Measurements from ENCODE around the gene ABHD17C. TPM values are rescaled to one million over a fixed set of nuclear protein-coding genes. Genes with fewer than 3 reads are reported as not detected.

The ABHD17C gene
- total and polyA plus RNA-seq, 2 experiments from 2014 or later: 2.1 to 8.3 TPM

DNA sequence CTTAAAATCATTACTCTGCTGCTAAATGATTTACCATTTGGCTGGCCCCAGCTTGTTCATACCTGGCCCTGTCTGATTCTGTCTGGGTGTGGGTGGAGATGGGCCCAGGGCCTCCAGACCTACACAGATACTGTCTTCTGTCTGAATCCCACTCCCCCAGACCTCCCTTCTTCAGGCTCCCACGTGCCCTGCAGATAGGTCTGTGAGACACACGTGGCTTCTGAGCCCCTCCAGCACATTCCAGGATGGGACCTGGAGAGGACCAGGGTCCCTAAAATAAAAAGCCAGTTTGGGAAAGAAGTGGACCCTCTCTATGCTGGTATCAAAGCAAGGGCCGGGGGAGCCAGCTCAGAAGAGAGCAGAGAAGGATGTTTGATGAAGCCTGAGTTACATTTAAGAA lies 69.4 kb downstream of the ABHD17C start:
- H3K27ac ChIP-seq: no peak overlapping the region
- H3K9me2 ChIP-seq (ENCODE audit: insufficient read depth): no peaks in the 10 kb centered on the region
- H2AFZ ChIP-seq: no peak overlapping the region
- DNase-seq: no peak
- 72 to 90% methylated on average over 3 of the region's 3 CpGs for WGBS, 2 experiments (ENCODE audit: low coverage in 1 of 2, low lambda C conversion rate in 2 of 2, missing lambda C conversion rate in 2 of 2)
- H3K4me2 ChIP-seq (ENCODE audit: unreplicated experiment): no peak overlapping the region
- no peaks in the 10 kb centered on the region for H3F3A ChIP-seq (ENCODE audit: insufficient read depth)
- no peaks in the 10 kb centered on the region for H3K4me1 ChIP-seq (ENCODE audit: insufficient read depth)
- H3K4me3 ChIP-seq: no peak overlapping the region
- in situ Hi-C loops (cut with MboI): no loop called here
- TF ChIP-seq EZH2 (IDR thresholded peaks at IDR 0.05; ENCODE audit: insufficient read depth, poor library complexity, severe bottlenecking): no peak
- TF ChIP-seq EZH2phosphoT487 (IDR thresholded peaks at IDR 0.05; ENCODE audit: insufficient read depth, low read depth): no peak
- no peaks in the 10 kb centered on the region for H3K9me3 ChIP-seq (ENCODE audit: low read depth)
- no peaks in the 10 kb centered on the region for H4K20me1 ChIP-seq (ENCODE audit: insufficient read depth)
- H3K27me3 ChIP-seq (replicated peaks; ENCODE audit: insufficient read depth): no peaks in the 10 kb centered on the region
- no peaks in the 10 kb centered on the region for H3K79me2 ChIP-seq (ENCODE audit: insufficient read depth)
- H3K36me3 ChIP-seq (ENCODE audit: low read depth): no peaks in the 10 kb centered on the region
- no peak overlapping the region for H3K9ac ChIP-seq

DNA sequence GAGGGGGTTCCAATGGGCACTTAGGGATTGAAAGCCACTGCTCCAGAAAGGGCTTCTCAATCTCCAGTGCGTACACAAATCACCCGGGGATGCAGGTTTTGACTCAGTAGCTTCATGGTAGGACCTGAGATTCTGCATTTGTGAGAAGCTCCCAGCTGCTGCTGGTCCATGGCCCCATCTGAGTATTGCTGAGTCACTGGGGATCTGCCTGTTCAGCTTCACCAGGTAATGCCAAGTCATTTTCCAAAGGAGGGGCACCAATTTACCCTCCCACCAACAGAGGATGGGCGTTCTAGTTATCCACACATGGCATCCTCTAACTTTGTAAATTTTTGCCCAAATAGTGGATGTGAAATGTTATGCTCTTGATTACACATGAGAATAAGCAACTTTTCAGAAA lies 71.2 kb downstream of the ABHD17C start:
- no peak overlapping the region for H3K9ac ChIP-seq
- H3K36me3 ChIP-seq (ENCODE audit: low read depth): no peaks in the 10 kb centered on the region
- H3K27me3 ChIP-seq (replicated peaks; ENCODE audit: insufficient read depth): no peaks in the 10 kb centered on the region
- H3K4me1 ChIP-seq (ENCODE audit: insufficient read depth): no peaks in the 10 kb centered on the region
- in situ Hi-C loops (cut with MboI): no loop called here
- no peak overlapping the region for H3K27ac ChIP-seq
- 55 to 68% methylated on average over 3 of the region's 3 CpGs for WGBS, 2 experiments (ENCODE audit: low coverage in 1 of 2, low lambda C conversion rate in 2 of 2, missing lambda C conversion rate in 2 of 2)
- no peaks in the 10 kb centered on the region for H4K20me1 ChIP-seq (ENCODE audit: insufficient read depth)
- no peaks in the 10 kb centered on the region for H3F3A ChIP-seq (ENCODE audit: insufficient read depth)
- no peak overlapping the region for H3K4me2 ChIP-seq (ENCODE audit: unreplicated experiment)
- TF ChIP-seq EZH2phosphoT487 (IDR thresholded peaks at IDR 0.05; ENCODE audit: insufficient read depth, low read depth): no peak
- no peak for TF ChIP-seq EZH2 (IDR thresholded peaks at IDR 0.05; ENCODE audit: insufficient read depth, poor library complexity, severe bottlenecking)
- no peak for DNase-seq
- H3K9me3 ChIP-seq (ENCODE audit: low read depth): no peaks in the 10 kb centered on the region
- no peak overlapping the region for H3K4me3 ChIP-seq
- H2AFZ ChIP-seq: no peak overlapping the region
- H3K79me2 ChIP-seq (ENCODE audit: insufficient read depth): no peaks in the 10 kb centered on the region
- H3K9me2 ChIP-seq (ENCODE audit: insufficient read depth): no peaks in the 10 kb centered on the region

DNA sequence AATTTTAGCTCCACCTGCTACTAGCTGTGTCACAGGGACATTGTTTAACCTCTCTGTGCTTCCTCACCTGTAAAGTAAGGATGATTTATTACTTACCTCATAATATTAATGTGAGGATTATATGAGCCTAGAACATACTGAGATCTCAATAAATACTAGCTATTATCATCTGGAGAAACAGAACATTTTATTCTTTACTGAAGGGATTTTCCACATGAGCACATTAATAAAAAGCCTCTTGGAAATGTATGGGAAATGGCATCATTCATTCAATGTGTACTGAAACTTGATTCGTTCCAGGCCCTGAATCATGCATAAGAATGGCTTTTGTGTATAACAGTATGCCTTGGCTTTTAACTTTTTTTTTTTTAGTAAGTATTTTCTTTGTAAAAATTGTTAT lies 73.0 kb downstream of the ABHD17C start:
- in situ Hi-C loops (cut with MboI): no loop called here
- Histone ChIP-seq H3K27ac (no peak overlapping the region), H2AFZ (no peak overlapping the region), H3K9me3 (ENCODE audit: low read depth) (no peaks in the 10 kb centered on the region), H3K79me2 (ENCODE audit: insufficient read depth) (no peaks in the 10 kb centered on the region), H3K27me3 (replicated peaks; ENCODE audit: insufficient read depth) (no peaks in the 10 kb centered on the region), H3K9ac (no peak overlapping the region), H3K9me2 (ENCODE audit: insufficient read depth) (no peaks in the 10 kb centered on the region), H3K4me3 (no peak overlapping the region), H3F3A (ENCODE audit: insufficient read depth) (peaks cover 9% of the 10 kb centered on the region; the same call in 1 of the 2 replicates), H3K4me1 (ENCODE audit: insufficient read depth) (no peaks in the 10 kb centered on the region), H4K20me1 (ENCODE audit: insufficient read depth) (no peaks in the 10 kb centered on the region), H3K36me3 (ENCODE audit: low read depth) (no peaks in the 10 kb centered on the region), H3K4me2 (ENCODE audit: unreplicated experiment) (no peak overlapping the region)
- 54 to 62% methylated on average over 1 of the region's 1 CpG for WGBS, 2 experiments (ENCODE audit: low coverage in 1 of 2, low lambda C conversion rate in 2 of 2, missing lambda C conversion rate in 2 of 2)
- DNase-seq: no peak
- TF ChIP-seq EZH2 (IDR thresholded peaks at IDR 0.05; ENCODE audit: insufficient read depth, poor library complexity, severe bottlenecking) (no peak), EZH2phosphoT487 (IDR thresholded peaks at IDR 0.05; ENCODE audit: insufficient read depth, low read depth) (no peak)

GRCh38 chr15:80769153-80769828 lies 74.2 kb downstream of the ABHD17C start:
- Histone ChIP-seq H3K9ac (no peak overlapping the region), H3K4me1 (ENCODE audit: insufficient read depth) (peaks cover 5% of the 10 kb centered on the region; the same call in 1 of the 2 replicates), H4K20me1 (ENCODE audit: insufficient read depth) (no peaks in the 10 kb centered on the region), H3K79me2 (ENCODE audit: insufficient read depth) (no peaks in the 10 kb centered on the region), H3K4me2 (ENCODE audit: unreplicated experiment) (no peak overlapping the region), H3K27ac (no peak overlapping the region), H3K9me3 (ENCODE audit: low read depth) (no peaks in the 10 kb centered on the region), H3K27me3 (replicated peaks; ENCODE audit: insufficient read depth) (no peaks in the 10 kb centered on the region), H2AFZ (no peak overlapping the region), H3K4me3 (no peak overlapping the region), H3F3A (ENCODE audit: insufficient read depth) (peaks cover 10% of the 10 kb centered on the region; the same call in 1 of the 2 replicates), H3K36me3 (ENCODE audit: low read depth) (no peaks in the 10 kb centered on the region), H3K9me2 (ENCODE audit: insufficient read depth) (no peaks in the 10 kb centered on the region)
- TF ChIP-seq EZH2 (IDR thresholded peaks at IDR 0.05; ENCODE audit: insufficient read depth, poor library complexity, severe bottlenecking) (no peak), EZH2phosphoT487 (IDR thresholded peaks at IDR 0.05; ENCODE audit: insufficient read depth, low read depth) (no peak)
- in situ Hi-C loops (cut with MboI): no loop called here
- WGBS, 2 experiments (ENCODE audit: low coverage in 1 of 2, low lambda C conversion rate in 2 of 2, missing lambda C conversion rate in 2 of 2): 65 to 67% methylated on average over 7 of the region's 7 CpGs
- DNase-seq: no peak

All from GM23248 (cell line).